Lung (tissue), 12 donors: ENCODE measurements around the gene ANO2. TPM values are rescaled to one million over a fixed set of nuclear protein-coding genes. Genes with fewer than 3 reads are reported as not detected.

Source experiments
- ATAC-seq: fragments of 200-7000 bp; cut with Tn5 transposase; one replicate; pipeline ENCODE4 v1.9.1; 2020; ENCODE audit warnings: moderate number of reproducible peaks; ENCODE audit not compliant: insufficient read depth, low FRiP score
- DNase-seq, 3 donors: peaks; one replicate each; pipeline ENCODE4 v3.0.0-alpha.2; 2013 to 2017
- H3K27ac ChIP-seq, 2 donors: one replicate each; pipeline ENCODE4 v1.5.1; 2013; ENCODE audit warnings: mild to moderate bottlenecking in 2 of 2, moderate library complexity in 2 of 2, control low read depth in 1 of 2, inconsistent platforms in 1 of 2, low read depth in 1 of 2, low read length in 1 of 2
- H3K27me3 ChIP-seq, 3 donors: one replicate each; pipeline ENCODE4 v1.5.1; 2013; ENCODE audit warnings: low read length in 2 of 3; ENCODE audit not compliant: control insufficient read depth in 3 of 3, insufficient read depth in 3 of 3
- H3K36me3 ChIP-seq, 4 donors: one replicate each; pipeline ENCODE4 v1.5.1; 2013; ENCODE audit warnings: low read length in 4 of 4, mild to moderate bottlenecking in 1 of 4, moderate library complexity in 1 of 4; ENCODE audit not compliant: control insufficient read depth in 4 of 4, insufficient read depth in 4 of 4
- H3K4me1 ChIP-seq, 5 donors: one replicate each; pipeline ENCODE4 v1.5.1; 2013; ENCODE audit warnings: low read length in 5 of 5, mild to moderate bottlenecking in 2 of 5, moderate library complexity in 1 of 5; ENCODE audit not compliant: control insufficient read depth in 5 of 5, insufficient read depth in 5 of 5
- H3K4me3 ChIP-seq: one replicate; pipeline ENCODE4 v1.5.1; 2013; ENCODE audit warnings: mild to moderate bottlenecking, control low read depth, moderate library complexity
- H3K9ac ChIP-seq, 2 donors: one replicate each; pipeline ENCODE4 v1.5.1; 2013; ENCODE audit warnings: low read length in 2 of 2, control low read depth in 1 of 2; ENCODE audit not compliant: insufficient read depth in 1 of 2
- H3K9me3 ChIP-seq, 4 donors: one replicate each; pipeline ENCODE4 v1.5.1; 2013; ENCODE audit warnings: low read length in 3 of 4, mild to moderate bottlenecking in 1 of 4, moderate library complexity in 1 of 4; ENCODE audit not compliant: control insufficient read depth in 4 of 4, insufficient read depth in 3 of 4
- WGBS, 2 donors: extraction: QIAGEN DNeasy Blood & Tissue Kit; methylation state at CpG; one replicate each; pipeline ENCODE4 v1.1.7; 2013; 5-methylcytosine and 5-hydroxymethylcytosine counted together
- polyA plus RNA-seq, 2 donors: library from polyadenylated mRNA; stranded (reverse); fragments of 200-250 nt; gene quantifications; one replicate each; pipeline ENCODE4 v1.2.1, GENCODE V29; 2013
- total RNA-seq, 2 donors: library from RNA; depleted of rRNA in 1 of 2; stranded (reverse); fragments of >200 nt in 1 of 2; gene quantifications; one replicate each; pipeline ENCODE4 v1.2.1, GENCODE V29; 2014 to 2021
- TF ChIP-seq, protein P1 (sequence below): IDR thresholded peaks from 2 replicates; pipeline ENCODE4 v1.5.1; 2012; ENCODE audit warnings: mild to moderate bottlenecking; ENCODE audit errors: control extremely low read depth, extremely low read depth
- donor health status: control.
- donor health status: control.
- donor health status: Bipolar disorder and iron deficiency.
- donor health status: healthy.
- donor health status: DM: yes; HTN: yes; CAD: no.

The ANO2 gene
- total and polyA plus RNA-seq, 4 donors, result 5.9 to 11.3 (median 7.4) TPM

DNA sequence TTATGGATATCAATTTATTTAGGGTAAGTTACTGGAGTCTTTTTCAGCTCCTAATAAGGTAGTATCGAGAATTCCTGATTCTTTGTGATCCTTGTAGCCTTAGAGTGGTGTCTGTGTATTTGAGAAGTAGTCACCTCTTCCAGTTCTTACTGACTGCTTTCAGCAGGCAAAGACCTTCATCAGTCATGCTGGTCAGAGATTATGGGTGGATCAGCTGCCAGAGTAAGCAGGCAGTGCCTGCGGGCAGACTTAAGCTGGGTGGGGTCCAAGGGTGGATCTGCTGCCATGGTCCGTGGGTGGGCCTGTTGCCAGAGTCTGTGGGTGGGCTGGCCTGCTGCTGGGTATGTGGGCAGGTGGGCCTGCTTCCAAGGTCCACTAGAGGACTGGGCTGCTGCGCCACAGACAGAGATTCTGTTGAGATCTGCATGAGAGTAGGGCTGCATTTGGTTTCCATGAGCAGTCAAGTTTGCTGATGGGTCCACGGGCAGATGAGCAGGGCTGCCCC lies 188.7 kb downstream of the ANO2 start:
- H3K9me3 ChIP-seq, result peaks cover 0 to 6% (median 0%) of the 10 kb centered on the region in 4 donors
- H3K9ac ChIP-seq, result no peak overlapping the region
- no peak overlapping the region for H3K4me3 ChIP-seq
- 86 to 97% methylated on average over 5 of the region's 5 CpGs for WGBS, 2 donors
- TF ChIP-seq, protein P1, sequence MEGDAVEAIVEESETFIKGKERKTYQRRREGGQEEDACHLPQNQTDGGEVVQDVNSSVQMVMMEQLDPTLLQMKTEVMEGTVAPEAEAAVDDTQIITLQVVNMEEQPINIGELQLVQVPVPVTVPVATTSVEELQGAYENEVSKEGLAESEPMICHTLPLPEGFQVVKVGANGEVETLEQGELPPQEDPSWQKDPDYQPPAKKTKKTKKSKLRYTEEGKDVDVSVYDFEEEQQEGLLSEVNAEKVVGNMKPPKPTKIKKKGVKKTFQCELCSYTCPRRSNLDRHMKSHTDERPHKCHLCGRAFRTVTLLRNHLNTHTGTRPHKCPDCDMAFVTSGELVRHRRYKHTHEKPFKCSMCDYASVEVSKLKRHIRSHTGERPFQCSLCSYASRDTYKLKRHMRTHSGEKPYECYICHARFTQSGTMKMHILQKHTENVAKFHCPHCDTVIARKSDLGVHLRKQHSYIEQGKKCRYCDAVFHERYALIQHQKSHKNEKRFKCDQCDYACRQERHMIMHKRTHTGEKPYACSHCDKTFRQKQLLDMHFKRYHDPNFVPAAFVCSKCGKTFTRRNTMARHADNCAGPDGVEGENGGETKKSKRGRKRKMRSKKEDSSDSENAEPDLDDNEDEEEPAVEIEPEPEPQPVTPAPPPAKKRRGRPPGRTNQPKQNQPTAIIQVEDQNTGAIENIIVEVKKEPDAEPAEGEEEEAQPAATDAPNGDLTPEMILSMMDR, result no peak
- peaks cover 0 to 9% (median 6%) of the 10 kb centered on the region in 3 donors for H3K27me3 ChIP-seq
- H3K27ac ChIP-seq, result no peak overlapping the region
- peaks cover 0 to 2% (median 0%) of the 10 kb centered on the region in 5 donors for H3K4me1 ChIP-seq
- no peaks in the 10 kb centered on the region for H3K36me3 ChIP-seq
- ATAC-seq, result no peak
- DNase-seq, result no peak

DNA sequence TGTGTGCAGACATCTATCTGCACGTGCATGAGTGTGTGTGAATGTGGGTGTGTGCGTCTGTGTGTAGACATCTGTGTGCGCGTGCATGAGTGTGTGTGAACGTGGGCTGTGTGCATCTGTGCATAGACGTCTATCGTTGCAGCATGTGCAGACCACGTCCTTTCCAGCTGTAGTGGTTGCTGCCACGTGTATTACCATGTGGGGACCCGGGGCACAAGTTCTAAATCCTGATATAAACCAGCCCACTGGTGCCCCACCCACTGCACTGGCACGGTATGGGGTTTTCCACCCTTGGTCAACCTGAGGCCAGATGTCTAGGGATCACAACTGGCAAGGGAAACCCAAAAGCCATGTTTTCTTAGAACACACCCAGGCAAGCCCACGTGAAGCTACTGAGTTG lies 197.0 kb downstream of the ANO2 start:
- Histone ChIP-seq H3K27me3 (peaks cover 0 to 6% (median 3%) of the 10 kb centered on the region in 3 donors), H3K9me3 (peaks cover 0 to 2% (median 0%) of the 10 kb centered on the region in 4 donors), H3K4me1 (peaks cover 0 to 3% (median 0%) of the 10 kb centered on the region in 5 donors), H3K36me3 (no peaks in the 10 kb centered on the region), H3K9ac (no peak overlapping the region), H3K4me3 (no peak overlapping the region), H3K27ac (no peak overlapping the region)
- 83 to 88% methylated on average over 12 of the region's 12 CpGs for WGBS, 2 donors
- no peak for ATAC-seq
- TF ChIP-seq, protein P1, result no peak
- no peak for DNase-seq

DNA sequence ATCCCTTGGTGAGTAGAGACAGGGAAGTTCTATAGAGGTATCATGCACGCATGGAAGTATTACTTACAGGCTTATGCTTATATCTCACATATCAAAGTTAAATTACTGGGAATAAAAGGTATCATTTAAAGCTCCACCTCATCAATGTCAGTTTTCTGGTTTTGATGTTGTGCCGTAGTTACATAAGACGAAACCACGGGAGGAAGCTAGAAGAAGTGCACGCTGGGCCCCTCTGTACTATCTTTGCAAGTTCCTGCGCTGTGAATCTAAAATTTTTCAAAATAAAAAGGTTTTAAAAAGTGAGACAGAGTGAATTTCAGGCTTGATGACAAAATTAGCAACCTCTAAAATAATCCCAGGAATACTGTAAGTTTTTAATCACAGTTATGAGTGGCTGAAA lies 198.1 kb downstream of the ANO2 start:
- no peak for DNase-seq
- H3K27me3 ChIP-seq, result peaks cover 0 to 6% (median under 1%) of the 10 kb centered on the region in 3 donors
- no peaks in the 10 kb centered on the region for H3K36me3 ChIP-seq
- H3K27ac ChIP-seq, result no peak overlapping the region
- H3K9me3 ChIP-seq, result peaks cover 0 to 2% (median 0%) of the 10 kb centered on the region in 4 donors
- ATAC-seq, result no peak
- no peak overlapping the region for H3K4me3 ChIP-seq
- no peak overlapping the region for H3K9ac ChIP-seq
- 46 to 71% methylated on average over 6 of the region's 6 CpGs for WGBS, 2 donors
- peaks cover 0 to 3% (median 0%) of the 10 kb centered on the region in 5 donors for H3K4me1 ChIP-seq
- TF ChIP-seq, protein P1, result no peak
